NCI-H1417 treated with DMSO at 0.1 percent for 48 hours (cell line): ENCODE results near the gene SLF2.

ENCODE experiments used
- DNase-seq: peaks from one replicate; lab custom pipeline; 2025; lab: John Stamatoyannopoulos, UW

The SLF2 gene

DNA sequence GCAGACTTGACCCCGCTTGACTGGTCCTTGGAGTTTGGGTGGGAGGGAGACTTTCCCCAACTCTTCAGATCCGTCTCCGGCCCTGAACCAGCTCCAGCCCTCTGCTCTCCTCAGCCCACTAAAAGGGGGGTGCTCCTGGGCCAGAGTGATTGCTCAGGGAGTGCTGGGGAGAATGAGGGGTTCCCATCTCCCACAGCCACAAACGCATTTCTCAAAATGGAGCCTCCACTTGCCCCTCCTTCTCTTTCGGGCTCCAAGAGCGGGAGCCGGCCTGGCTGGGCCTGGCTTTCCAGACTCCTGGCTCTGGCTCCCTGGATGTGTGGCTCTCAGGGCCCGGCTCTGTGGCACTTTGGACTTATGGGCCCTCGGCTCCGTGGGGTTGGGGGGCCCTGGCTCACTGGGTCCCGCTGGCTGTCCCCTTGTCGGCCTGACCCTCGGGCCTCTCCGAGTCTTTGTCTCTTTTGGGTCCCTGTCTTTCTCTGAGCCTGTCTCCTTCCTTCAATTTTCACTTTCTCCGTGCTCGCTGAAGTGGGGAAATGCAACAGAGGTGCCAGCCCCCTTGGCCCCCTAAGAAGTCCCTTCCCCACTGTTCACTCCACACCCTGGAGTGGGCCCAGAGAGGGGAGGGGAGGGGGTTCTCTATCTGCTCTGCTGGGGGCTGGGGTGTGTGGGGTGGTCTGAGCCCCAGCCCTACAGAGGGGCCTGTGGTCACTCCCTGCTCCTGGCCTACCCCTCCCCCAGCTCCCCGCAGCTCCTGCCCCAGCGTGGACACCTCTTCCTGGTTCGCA is 87.6 kb downstream of the SLF2 start:
- DNase-seq = no peak

GRCh38 chr10:101000915-101001658 is 88.3 kb downstream of the SLF2 start:
- no peak for DNase-seq

DNA sequence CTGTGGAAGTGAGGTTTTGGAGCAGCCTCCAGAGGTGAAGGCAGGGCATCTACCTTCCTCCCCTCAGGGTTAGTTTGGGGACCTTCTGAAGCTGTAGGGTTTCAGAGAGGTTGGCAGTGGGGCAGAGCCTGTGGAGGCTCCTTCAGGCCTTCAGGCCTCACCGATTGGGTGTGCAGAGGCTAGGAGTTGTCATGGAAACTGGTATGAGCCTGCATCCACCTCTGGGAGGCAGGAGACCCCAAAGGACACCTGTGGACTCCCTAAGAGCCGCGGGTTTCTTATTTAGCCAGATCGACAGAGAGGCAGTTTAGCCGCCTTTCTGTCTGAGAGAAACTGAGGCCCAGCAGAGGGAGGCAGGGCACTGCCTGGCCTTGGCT is 88.9 kb downstream of the SLF2 start:
- DNase-seq = no peak

GRCh38 chr10:101002456-101002855 is 89.7 kb downstream of the SLF2 start:
- no peak for DNase-seq

GRCh38 chr10:101003639-101004206 is 91.0 kb downstream of the SLF2 start:
- DNase-seq = no peak

GRCh38 chr10:101005361-101005760 is 92.6 kb downstream of the SLF2 start:
- DNase-seq = no peak

DNA sequence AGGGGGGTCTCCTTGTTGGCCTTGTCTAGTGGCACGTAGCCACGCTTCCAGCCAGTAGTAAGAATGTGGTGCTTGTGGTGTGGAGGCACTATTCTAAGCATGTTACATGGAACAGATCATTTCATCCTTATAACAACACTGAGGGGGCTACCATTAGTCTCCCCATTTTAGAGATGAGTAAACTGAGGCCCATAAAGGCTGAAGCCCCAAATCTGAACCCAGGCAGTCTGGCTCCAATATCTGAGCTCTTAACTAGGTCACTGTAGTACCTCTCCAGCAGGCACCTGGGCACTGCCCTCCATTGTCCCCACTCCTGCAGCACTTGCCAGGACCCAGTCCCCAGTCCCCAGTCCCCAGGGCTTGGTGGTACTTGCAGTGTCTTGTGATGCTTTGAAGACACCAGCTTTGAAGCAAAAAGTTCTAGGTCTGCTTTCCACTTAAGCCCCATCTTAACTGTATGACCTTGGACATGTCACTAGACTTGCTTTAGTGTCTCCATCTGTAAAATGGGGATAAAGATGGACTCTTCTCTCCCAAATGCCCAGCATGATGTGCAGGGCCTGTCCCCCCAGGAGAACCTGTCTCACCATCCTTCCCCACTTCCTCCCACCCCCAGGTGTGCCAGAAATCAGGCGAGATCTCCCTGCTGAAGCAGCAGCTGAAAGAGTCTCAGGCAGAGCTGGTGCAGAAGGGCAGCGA is 93.3 kb downstream of the SLF2 start:
- no peak for DNase-seq

GRCh38 chr10:101006593-101007098 is 93.9 kb downstream of the SLF2 start:
- DNase-seq = no peak

DNA sequence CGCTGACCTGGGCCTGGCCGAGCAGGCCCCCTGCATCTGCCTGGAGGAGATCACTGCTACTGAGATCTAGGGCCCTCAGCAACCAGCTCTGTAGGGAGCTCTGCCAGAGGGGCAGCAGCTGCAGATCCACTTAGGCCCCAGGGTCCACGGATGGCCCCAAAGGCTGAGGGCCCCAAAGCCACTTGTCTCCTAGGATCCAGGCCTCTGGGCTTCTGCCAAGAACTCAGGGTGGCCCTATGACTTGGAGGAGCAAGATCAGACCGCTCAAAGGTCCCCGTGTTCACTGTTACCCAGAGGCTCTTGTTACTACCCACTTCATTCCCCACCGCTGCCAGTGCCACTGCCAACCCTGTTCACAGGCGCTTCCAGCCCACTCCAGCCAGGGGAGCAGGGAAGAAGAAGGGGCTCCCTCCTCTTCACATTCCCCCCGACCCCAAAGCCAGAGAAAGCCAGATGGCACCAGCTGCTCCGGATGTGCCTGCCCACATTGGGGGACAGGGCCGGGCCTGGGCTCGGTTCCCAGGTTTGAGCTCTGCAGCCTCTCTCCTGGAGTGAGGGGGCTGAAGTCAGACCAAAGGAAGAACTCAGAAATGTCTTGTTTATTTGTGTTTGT is 94.4 kb downstream of the SLF2 start:
- no peak for DNase-seq

- no peak for DNase-seq
Observed at GRCh38 chr10:101007915-101008822, 95.4 kb downstream of the SLF2 start.

- DNase-seq = no peak
Observed at GRCh38 chr10:101008823-101009423, 96.2 kb downstream of the SLF2 start.

- no peak for DNase-seq
Observed at GRCh38 chr10:101010329-101010728, 97.6 kb downstream of the SLF2 start.

DNA sequence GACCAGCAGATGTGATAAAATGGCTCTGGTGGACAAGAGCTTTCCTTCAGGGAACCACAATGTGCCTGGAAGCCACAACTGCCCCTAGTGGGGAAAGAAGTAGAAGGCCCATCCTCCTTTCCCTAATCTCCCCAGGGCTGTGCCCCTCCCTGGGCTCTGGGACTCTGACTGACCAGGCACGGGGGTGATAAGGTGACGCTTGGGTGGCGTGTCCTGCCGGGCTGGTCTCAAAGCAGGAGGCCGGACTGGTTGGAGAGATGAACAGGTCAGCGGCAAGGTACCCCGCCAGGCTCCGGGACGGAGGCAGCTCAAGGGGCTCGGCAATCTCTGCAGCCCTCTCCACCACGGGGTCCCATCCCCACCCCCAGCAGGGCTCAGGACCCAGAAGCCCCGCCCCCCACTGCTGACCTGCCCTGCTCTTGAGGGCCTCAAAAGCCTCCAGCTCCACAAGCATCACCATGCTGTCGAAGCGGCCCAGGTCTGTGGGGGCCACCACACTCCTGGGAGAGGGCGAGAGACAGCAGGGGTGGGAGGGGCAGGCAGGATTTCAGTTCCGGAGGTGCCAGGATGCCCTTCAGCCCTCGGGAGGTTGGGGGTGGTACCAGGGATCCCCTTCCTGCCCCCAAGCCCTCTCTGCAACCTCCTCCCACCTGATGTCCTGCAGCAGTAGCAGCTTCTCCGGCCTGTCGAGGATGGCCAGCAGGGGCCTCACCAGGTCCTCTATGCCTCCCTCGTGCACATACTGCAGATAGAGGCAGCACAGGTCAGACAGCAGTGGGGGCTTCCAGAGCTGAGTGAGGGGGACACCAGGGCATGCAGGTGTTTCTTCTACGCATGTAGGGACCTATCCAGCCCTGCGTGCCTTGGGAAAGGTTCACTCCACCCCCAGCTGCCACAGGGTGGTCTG is 99.0 kb downstream of the SLF2 start:
- DNase-seq = no peak

GRCh38 chr10:101012525-101013364 is 100.0 kb downstream of the SLF2 start:
- DNase-seq = no peak

DNA sequence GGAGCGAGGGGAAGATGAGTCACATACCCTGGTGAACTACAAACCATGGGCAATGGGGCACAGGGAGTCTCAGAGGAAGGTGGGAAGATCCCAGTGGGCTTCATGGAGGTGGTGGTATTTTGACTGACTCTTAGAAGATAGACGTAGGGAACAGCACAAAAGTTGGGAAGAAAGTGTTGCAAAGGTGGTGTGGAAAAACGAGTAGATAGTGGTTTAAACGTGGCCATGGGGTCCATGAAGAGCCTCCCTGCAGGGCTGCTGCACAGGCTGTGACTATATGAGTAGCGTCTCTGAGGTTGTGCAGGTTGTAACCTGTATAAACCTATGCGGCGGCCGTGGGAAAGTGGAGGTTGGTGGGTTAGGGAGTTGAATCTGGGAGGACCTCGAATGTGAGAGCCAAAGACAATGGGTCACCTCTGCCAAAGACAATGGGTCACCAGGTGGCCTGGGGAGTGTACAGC is 100.6 kb downstream of the SLF2 start:
- DNase-seq = no peak

DNA sequence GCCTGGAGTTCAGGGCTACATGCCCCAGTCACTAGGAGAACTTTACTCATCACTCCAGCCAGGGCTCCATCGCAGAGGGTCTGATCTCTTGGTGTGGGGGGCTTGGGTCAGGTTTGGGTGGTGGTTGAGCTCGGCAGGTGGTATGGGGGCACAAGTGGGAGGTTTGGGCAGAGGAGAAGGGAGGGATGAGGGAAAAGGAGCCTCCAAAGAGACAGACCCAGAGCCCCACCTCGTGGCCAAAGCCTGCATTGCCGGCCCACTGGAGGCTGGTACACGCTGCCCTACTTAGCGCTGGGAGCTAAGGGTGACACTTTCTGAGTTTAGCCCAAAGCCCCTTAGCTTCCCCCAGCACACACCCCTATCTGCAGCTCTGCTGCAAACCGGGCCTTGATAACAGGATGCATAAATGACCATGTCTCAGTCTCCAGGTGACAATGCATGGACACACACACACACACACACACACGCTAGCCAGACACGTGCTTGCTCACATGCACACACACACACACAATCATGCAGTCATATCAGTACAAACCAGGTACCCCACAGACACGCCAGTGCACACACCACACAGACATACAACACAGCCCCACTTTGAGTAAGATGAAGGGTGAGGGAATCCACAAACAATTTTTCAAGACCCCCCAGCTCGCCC is 101.6 kb downstream of the SLF2 start:
- no peak for DNase-seq
